ENCODE data around the gene ROR2.

Gene ROR2

GRCh38 chr9:91949946-91950664 is at the start of gene ROR2:
TSS of gene ROR2 (minus strand) at chr9:91950228.
- peak within 1 kb of the TSS; percentile 60 for H3K4me3 ChIP-seq (ENCODE audit: low read depth, low read length)
- TF ChIP-seq CTCF (IDR thresholded peaks at IDR 0.05; ENCODE audit: insufficient read depth, low read length, missing control alignments): peak; percentile 48
- DNase-seq (ENCODE audit: low read depth, low spot score): no peak
- CTCF ChIA-PET: interaction anchor here (0.5 to 7.9 kb wide), 36 partner anchors 9 to 1034 kb away, joined by 3 to 114 read pairs (median 4); no protein-coding TSS in a partner anchor
- POLR2A ChIA-PET: no interaction called here

- TF ChIP-seq CTCF (IDR thresholded peaks at IDR 0.05; ENCODE audit: insufficient read depth, low read length, missing control alignments): no peak
- POLR2A ChIA-PET: no interaction called here
- H3K4me3 ChIP-seq (ENCODE audit: low read depth, low read length): no peak overlapping the region
- no peak for DNase-seq (ENCODE audit: low read depth, low spot score)
- CTCF ChIA-PET: interaction anchor here (1.8 kb wide), 1 partner anchor 40 kb away, joined by 7 read pairs; no protein-coding TSS in a partner anchor
These were observed 45.1 kb upstream of the ROR2 start for GRCh38 chr9:91995000-91995655.

DNA sequence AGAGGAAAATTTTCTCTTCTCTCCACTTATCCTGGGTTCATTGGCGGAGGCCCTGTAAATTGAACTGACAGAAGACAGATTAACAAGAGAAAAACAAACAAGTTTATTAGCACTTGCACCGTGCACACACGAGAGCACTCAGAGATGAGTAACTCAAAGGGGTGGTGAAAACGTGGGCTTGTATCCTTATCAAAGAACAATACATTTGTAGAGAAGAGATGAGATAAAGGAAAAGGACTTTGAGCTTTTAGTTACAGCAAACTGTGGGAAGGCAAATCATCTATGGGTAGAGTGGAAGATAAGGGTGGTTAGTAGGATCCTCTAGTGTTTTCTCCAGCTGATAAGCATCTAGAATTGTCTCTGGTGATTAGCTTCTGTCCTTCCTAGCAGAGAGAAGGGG is 44.4 kb upstream of the ROR2 start:
- H3K4me3 ChIP-seq (ENCODE audit: low read depth, low read length): no peak overlapping the region
- ChIA-PET CTCF (interaction anchor here (1.8 kb wide), 1 partner anchor 39 kb away, joined by 7 read pairs; no protein-coding TSS in a partner anchor), POLR2A (no interaction called here)
- TF ChIP-seq CTCF (IDR thresholded peaks at IDR 0.05; ENCODE audit: insufficient read depth, low read length, missing control alignments): no peak
- no peak for DNase-seq (ENCODE audit: low read depth, low spot score)

DNA sequence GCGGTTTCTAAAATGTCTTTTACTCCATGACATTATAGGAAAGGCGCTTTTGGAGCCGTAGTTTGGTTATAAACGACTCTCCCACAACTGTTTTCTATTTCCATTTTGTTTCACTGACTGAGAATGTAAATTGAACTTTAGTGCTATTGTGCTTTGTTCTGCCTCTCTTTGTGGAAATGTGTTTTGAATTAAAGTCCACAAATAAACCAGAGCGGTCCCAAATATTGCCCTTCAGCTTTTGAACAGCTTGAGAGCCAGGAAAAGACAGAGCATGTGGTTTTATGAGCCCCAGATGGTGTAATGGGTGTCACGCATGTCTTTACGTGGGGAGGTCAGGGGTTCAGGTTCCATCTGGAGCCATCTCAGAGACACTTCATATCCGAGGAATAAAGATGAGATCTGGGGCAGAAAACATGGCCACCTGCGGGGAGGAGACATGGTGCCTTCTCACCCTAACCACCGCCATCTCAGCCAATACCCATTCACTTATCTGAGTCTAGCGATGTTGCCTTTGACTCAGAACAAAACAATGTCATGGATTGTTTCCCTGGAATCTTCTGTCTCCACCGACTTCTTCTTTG is 42.5 kb upstream of the ROR2 start:
- no peak overlapping the region for H3K4me3 ChIP-seq (ENCODE audit: low read depth, low read length)
- CTCF ChIA-PET: interaction anchor here (1.6 to 2.7 kb wide), 3 partner anchors 9 to 38 kb away, joined by 3 to 10 read pairs (median 8); no protein-coding TSS in a partner anchor
- POLR2A ChIA-PET: no interaction called here
- no peak for TF ChIP-seq CTCF (IDR thresholded peaks at IDR 0.05; ENCODE audit: insufficient read depth, low read length, missing control alignments)
- no peak for DNase-seq (ENCODE audit: low read depth, low spot score)

DNA sequence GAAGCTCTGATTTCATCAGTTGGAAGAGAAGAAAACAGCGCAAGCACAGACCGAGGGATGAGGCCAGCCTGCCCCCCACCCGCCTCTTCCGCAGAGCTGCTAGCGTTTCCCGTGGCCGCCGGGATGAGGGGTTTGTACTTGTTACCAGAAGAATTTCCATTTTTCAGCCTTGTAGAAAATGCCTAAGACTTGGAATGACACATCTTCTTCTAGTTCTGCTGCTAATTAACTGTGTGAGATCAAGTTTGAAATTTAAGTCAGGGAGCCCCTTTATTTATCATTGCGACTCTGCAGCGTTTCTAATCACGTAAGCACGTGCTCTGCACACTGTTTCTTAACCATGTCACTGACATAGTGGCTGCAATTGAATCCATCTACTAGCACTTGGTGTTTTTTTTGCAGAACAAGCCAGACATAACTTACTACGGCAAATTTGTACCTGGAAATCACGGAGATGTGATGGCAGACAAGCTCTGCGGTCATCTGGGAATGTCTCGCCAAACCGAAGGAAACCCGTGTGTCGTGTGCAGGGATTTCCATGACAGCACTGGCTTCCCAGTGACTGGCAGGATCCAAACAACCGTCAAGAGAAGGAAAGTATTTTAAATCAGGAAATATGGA is 41.8 kb upstream of the ROR2 start:
- no peak for TF ChIP-seq CTCF (IDR thresholded peaks at IDR 0.05; ENCODE audit: insufficient read depth, low read length, missing control alignments)
- ChIA-PET POLR2A (no interaction called here), CTCF (interaction anchor here (0.9 to 2.7 kb wide), 5 partner anchors 9 to 37 kb away, joined by 3 to 10 read pairs (median 7); no protein-coding TSS in a partner anchor)
- DNase-seq (ENCODE audit: low read depth, low spot score): no peak
- peak overlapping the region; percentile 23 for H3K4me3 ChIP-seq (ENCODE audit: low read depth, low read length)
